Activated B cell treated with CpG ODN at 0.5 μM for 24 hours (primary cell): ENCODE results near the gene ADAMTS15. TPM values are rescaled to one million over a fixed set of nuclear protein-coding genes. Genes with fewer than 3 reads are reported as not detected.

Experiments used
- ATAC-seq: fragments of 200-7000 bp; cut with Tn5 transposase; one replicate; pipeline ENCODE4 v1.10.0; 2021; ENCODE audit warnings: low read depth, mild to moderate bottlenecking, moderate library complexity
- CTCF ChIA-PET: fragments of 350-600 bp; sonication (Branson Sonifier 250); formaldehyde crosslinking; loops from one replicate; lab custom pipeline; 2021; ENCODE audit warnings: antibody characterized with exemption; lab: Charles Lee
- POLR2A ChIA-PET: fragments of 350-600 bp; sonication (Branson Sonifier 250); formaldehyde crosslinking; loops from one replicate; lab custom pipeline; 2021; ENCODE audit warnings: antibody characterized with exemption; lab: Charles Lee
- DNase-seq: peaks from one replicate; pipeline ENCODE4 v3.0.0; 2022
- H3K27ac Mint-ChIP-seq: one replicate; pipeline ENCODE4 v1.8.0; 2020; ENCODE audit warnings: mixed read lengths
- H3K27me3 Mint-ChIP-seq: one replicate; pipeline ENCODE4 v1.8.0; 2021; ENCODE audit warnings: mixed read lengths
- H3K36me3 Mint-ChIP-seq: one replicate; pipeline ENCODE4 v1.8.0; 2021; ENCODE audit warnings: low read depth, mixed read lengths
- H3K4me1 Mint-ChIP-seq: one replicate; pipeline ENCODE4 v1.8.0; 2021; ENCODE audit warnings: mixed read lengths
- H3K4me3 Mint-ChIP-seq: one replicate; pipeline ENCODE4 v1.8.0; 2020; ENCODE audit warnings: mild to moderate bottlenecking, mixed read lengths
- H3K9me3 Mint-ChIP-seq: one replicate; pipeline ENCODE4 v1.8.0; 2020; ENCODE audit warnings: mixed read lengths
- intact Hi-C: fragments of 100-400 bp; cut with micrococcal nuclease; formaldehyde crosslinking; loops from one replicate; pipeline ENCODE4 v1.15.1; 2024
- total RNA-seq: library from RNA; stranded (reverse); gene quantifications from 2 replicates; pipeline ENCODE4 v1.2.3, GENCODE V29; 2022
- TF ChIP-seq, protein P1 (sequence below): fragments of 200-600 bp; IDR thresholded peaks from one replicate; pipeline ENCODE4 v1.8.0; 2022; ENCODE audit warnings: antibody characterized with exemption, mild to moderate bottlenecking

The ADAMTS15 gene
- total RNA-seq, 1 donor from 2014 or later: not detected

GRCh38 chr11:130513132-130513531 lies 64.7 kb downstream of the ADAMTS15 start:
- ATAC-seq (no peak), DNase-seq (no peak)
- ChIA-PET POLR2A (no interaction called here), CTCF (no interaction called here)
- H3K36me3 Mint-ChIP-seq: no peaks in the 10 kb centered on the region
- intact Hi-C loops: no loop called here
- no peaks in the 10 kb centered on the region for H3K27me3 Mint-ChIP-seq
- H3K9me3 Mint-ChIP-seq: peaks cover 2% of the 10 kb centered on the region
- H3K4me3 Mint-ChIP-seq: no peak overlapping the region
- H3K4me1 Mint-ChIP-seq: no peaks in the 10 kb centered on the region
- TF ChIP-seq, protein P1, sequence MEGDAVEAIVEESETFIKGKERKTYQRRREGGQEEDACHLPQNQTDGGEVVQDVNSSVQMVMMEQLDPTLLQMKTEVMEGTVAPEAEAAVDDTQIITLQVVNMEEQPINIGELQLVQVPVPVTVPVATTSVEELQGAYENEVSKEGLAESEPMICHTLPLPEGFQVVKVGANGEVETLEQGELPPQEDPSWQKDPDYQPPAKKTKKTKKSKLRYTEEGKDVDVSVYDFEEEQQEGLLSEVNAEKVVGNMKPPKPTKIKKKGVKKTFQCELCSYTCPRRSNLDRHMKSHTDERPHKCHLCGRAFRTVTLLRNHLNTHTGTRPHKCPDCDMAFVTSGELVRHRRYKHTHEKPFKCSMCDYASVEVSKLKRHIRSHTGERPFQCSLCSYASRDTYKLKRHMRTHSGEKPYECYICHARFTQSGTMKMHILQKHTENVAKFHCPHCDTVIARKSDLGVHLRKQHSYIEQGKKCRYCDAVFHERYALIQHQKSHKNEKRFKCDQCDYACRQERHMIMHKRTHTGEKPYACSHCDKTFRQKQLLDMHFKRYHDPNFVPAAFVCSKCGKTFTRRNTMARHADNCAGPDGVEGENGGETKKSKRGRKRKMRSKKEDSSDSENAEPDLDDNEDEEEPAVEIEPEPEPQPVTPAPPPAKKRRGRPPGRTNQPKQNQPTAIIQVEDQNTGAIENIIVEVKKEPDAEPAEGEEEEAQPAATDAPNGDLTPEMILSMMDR: no peak
- H3K27ac Mint-ChIP-seq: no peak overlapping the region

GRCh38 chr11:130514316-130514715 lies 65.9 kb downstream of the ADAMTS15 start:
- no peaks in the 10 kb centered on the region for H3K4me1 Mint-ChIP-seq
- CTCF ChIA-PET: no interaction called here
- ATAC-seq (no peak), DNase-seq (no peak)
- no peak overlapping the region for H3K27ac Mint-ChIP-seq
- no peak overlapping the region for H3K4me3 Mint-ChIP-seq
- intact Hi-C loops: no loop called here
- no peaks in the 10 kb centered on the region for H3K36me3 Mint-ChIP-seq
- POLR2A ChIA-PET: no interaction called here
- no peaks in the 10 kb centered on the region for H3K9me3 Mint-ChIP-seq
- TF ChIP-seq, protein P1: no peak
- H3K27me3 Mint-ChIP-seq: no peaks in the 10 kb centered on the region

GRCh38 chr11:130514851-130515250 lies 66.4 kb downstream of the ADAMTS15 start:
- Mint-ChIP-seq H3K4me3 (no peak overlapping the region), H3K36me3 (no peaks in the 10 kb centered on the region), H3K27me3 (no peaks in the 10 kb centered on the region), H3K27ac (no peak overlapping the region), H3K9me3 (no peaks in the 10 kb centered on the region), H3K4me1 (no peaks in the 10 kb centered on the region)
- ChIA-PET POLR2A (no interaction called here), CTCF (no interaction called here)
- ATAC-seq (no peak), DNase-seq (no peak)
- TF ChIP-seq, protein P1: no peak
- intact Hi-C loops: no loop called here

- ChIA-PET CTCF (no interaction called here), POLR2A (no interaction called here)
- TF ChIP-seq, protein P1: no peak
- no peak for ATAC-seq
- H3K4me3 Mint-ChIP-seq: no peak overlapping the region
- no peak for DNase-seq
- peaks cover 3% of the 10 kb centered on the region for H3K27me3 Mint-ChIP-seq
- no peaks in the 10 kb centered on the region for H3K4me1 Mint-ChIP-seq
- intact Hi-C loops: no loop called here
- no peak overlapping the region for H3K27ac Mint-ChIP-seq
- H3K9me3 Mint-ChIP-seq: no peaks in the 10 kb centered on the region
- H3K36me3 Mint-ChIP-seq: no peaks in the 10 kb centered on the region
Observed at GRCh38 chr11:130515829-130516553, 67.5 kb downstream of the ADAMTS15 start.

- Mint-ChIP-seq H3K27me3 (peaks cover 3% of the 10 kb centered on the region), H3K4me3 (no peak overlapping the region), H3K9me3 (no peaks in the 10 kb centered on the region), H3K27ac (no peak overlapping the region), H3K36me3 (no peaks in the 10 kb centered on the region), H3K4me1 (no peaks in the 10 kb centered on the region)
- TF ChIP-seq, protein P1: no peak
- ATAC-seq (no peak), DNase-seq (no peak)
- intact Hi-C loops: no loop called here
- ChIA-PET CTCF (no interaction called here), POLR2A (no interaction called here)
Observed at GRCh38 chr11:130516554-130517505, 68.4 kb downstream of the ADAMTS15 start.
